Measurements from ENCODE around the gene CDC45. TPM values are rescaled to one million over a fixed set of nuclear protein-coding genes. Genes with fewer than 3 reads are reported as not detected.
"Not testable (repeated sequence)": the region's sequence is repeated elsewhere in the genome, so short reads cannot be mapped to it uniquely, and the experiment has no call there.

Gene CDC45
- total RNA-seq: 100 to 1,000 TPM in 1 of 2 experiments, 10 to 100 TPM in 1; 94.8 to 104 TPM

GRCh38 chr22:19479355-19480172 is at the start of gene CDC45:
Gene CDC45, plus strand, starts transcription at chr22:19479920. Its CDS starts 49 bp downstream, at chr22:19479969.
- ATAC-seq (peak; percentile 93), DNase-seq (peak; percentile 98)
- CTCF ChIA-PET: interaction anchor here (0.5 to 1.5 kb wide), 6 partner anchors 20 to 335 kb away, joined by 3 to 6 read pairs (median 4); partner anchors contain the start of genes C22orf39, ESS2 and SLC25A1
- peak within 1 kb of the TSS; percentile 98 for H3K27ac Mint-ChIP-seq
- H3K9me3 Mint-ChIP-seq (ENCODE audit: low read depth): no peaks in the 10 kb centered on the region
- H3K4me1 Mint-ChIP-seq: peaks cover 41% of the 10 kb centered on the region
- H3K27me3 Mint-ChIP-seq: no peaks in the 10 kb centered on the region
- H3K36me3 Mint-ChIP-seq: peaks cover 21% of the 10 kb centered on the region
- peak within 1 kb of the TSS; percentile 99 for H3K4me3 Mint-ChIP-seq

GRCh38 chr22:19429950-19430889 is 49.5 kb upstream of the CDC45 start:
- peaks cover 58% of the 10 kb centered on the region for H3K4me1 Mint-ChIP-seq
- peaks cover 42% of the 10 kb centered on the region for H3K36me3 Mint-ChIP-seq
- DNase-seq (peak; percentile 78), ATAC-seq (peak; percentile 20)
- peak overlapping the region; percentile 91 for H3K27ac Mint-ChIP-seq
- CTCF ChIA-PET: interaction anchor here (0.7 to 1.7 kb wide), 4 partner anchors 9 to 286 kb away, joined by 3 to 6 read pairs (median 6); partner anchors contain the start of gene ESS2
- H3K27me3 Mint-ChIP-seq: no peaks in the 10 kb centered on the region
- H3K9me3 Mint-ChIP-seq (ENCODE audit: low read depth): no peaks in the 10 kb centered on the region
- H3K4me3 Mint-ChIP-seq: peak overlapping the region; percentile 86

GRCh38 chr22:19430890-19431541 is 48.7 kb upstream of the CDC45 start:
- H3K4me3 Mint-ChIP-seq: peak overlapping the region; percentile 86
- CTCF ChIA-PET: interaction anchor here (0.8 to 1.7 kb wide), 5 partner anchors 10 to 199 kb away, joined by 3 to 6 read pairs (median 6); no protein-coding TSS in a partner anchor
- H3K4me1 Mint-ChIP-seq: peaks cover 55% of the 10 kb centered on the region
- H3K27me3 Mint-ChIP-seq: no peaks in the 10 kb centered on the region
- H3K9me3 Mint-ChIP-seq (ENCODE audit: low read depth): no peaks in the 10 kb centered on the region
- ATAC-seq: no peak
- peaks cover 44% of the 10 kb centered on the region for H3K36me3 Mint-ChIP-seq
- DNase-seq: peak; percentile 62
- H3K27ac Mint-ChIP-seq: peak overlapping the region; percentile 91

- CTCF ChIA-PET: interaction anchor here (0.8 to 1.7 kb wide), 4 partner anchors 14 to 198 kb away, joined by 3 to 6 read pairs (median 6); no protein-coding TSS in a partner anchor
- Mint-ChIP-seq H3K27me3 (no peaks in the 10 kb centered on the region), H3K4me3 (peak within 1 kb of the TSS; percentile 86), H3K4me1 (peaks cover 48% of the 10 kb centered on the region), H3K9me3 (ENCODE audit: low read depth) (no peaks in the 10 kb centered on the region), H3K36me3 (peaks cover 41% of the 10 kb centered on the region), H3K27ac (peak within 1 kb of the TSS; percentile 92)
- DNase-seq (peak; percentile 86), ATAC-seq (peak; percentile 63)
Observed at GRCh38 chr22:19431649-19432132, 48.0 kb upstream of the CDC45 start, which contains the start of gene HIRA. Gene HIRA, minus strand, starts transcription at chr22:19431733. Its CDS starts 257 bp downstream, at chr22:19431476.

GRCh38 chr22:19432133-19432851 is 47.4 kb upstream of the CDC45 start, which contains the start of gene MRPL40:
Gene MRPL40, plus strand, starts transcription at chr22:19432545. Its CDS starts 10 bp downstream, at chr22:19432555.
- H3K36me3 Mint-ChIP-seq: peaks cover 37% of the 10 kb centered on the region
- no peaks in the 10 kb centered on the region for H3K27me3 Mint-ChIP-seq
- peak; percentile 85 for ATAC-seq
- no peaks in the 10 kb centered on the region for H3K9me3 Mint-ChIP-seq (ENCODE audit: low read depth)
- peak within 1 kb of the TSS; percentile 86 for H3K4me3 Mint-ChIP-seq
- peaks cover 43% of the 10 kb centered on the region for H3K4me1 Mint-ChIP-seq
- peak; percentile 94 for DNase-seq
- CTCF ChIA-PET: interaction anchor here (0.8 to 1.5 kb wide), 5 partner anchors 11 to 198 kb away, joined by 3 to 6 read pairs (median 3); no protein-coding TSS in a partner anchor
- peak within 1 kb of the TSS; percentile 92 for H3K27ac Mint-ChIP-seq

GRCh38 chr22:19434401-19434800 is 45.3 kb upstream of the CDC45 start:
- H3K4me3 Mint-ChIP-seq: no peak overlapping the region
- DNase-seq (no peak), ATAC-seq (no peak)
- CTCF ChIA-PET: interaction anchor here (2.1 kb wide), 2 partner anchors 12 to 43 kb away, joined by 6 to 11 read pairs; partner anchors contain the start of gene C22orf39
- H3K4me1 Mint-ChIP-seq: peaks cover 28% of the 10 kb centered on the region
- H3K27ac Mint-ChIP-seq: peak overlapping the region; percentile 43
- peaks cover 28% of the 10 kb centered on the region for H3K36me3 Mint-ChIP-seq
- H3K9me3 Mint-ChIP-seq (ENCODE audit: low read depth): no peaks in the 10 kb centered on the region
- no peaks in the 10 kb centered on the region for H3K27me3 Mint-ChIP-seq

- Mint-ChIP-seq H3K4me1 (peaks cover 22% of the 10 kb centered on the region), H3K36me3 (peaks cover 22% of the 10 kb centered on the region), H3K9me3 (ENCODE audit: low read depth) (no peaks in the 10 kb centered on the region), H3K27me3 (no peaks in the 10 kb centered on the region), H3K4me3 (no peak overlapping the region), H3K27ac (no peak overlapping the region)
- DNase-seq (no peak), ATAC-seq (no peak)
- CTCF ChIA-PET: interaction anchor here (2.1 kb wide), 2 partner anchors 11 to 42 kb away, joined by 6 to 11 read pairs; partner anchors contain the start of gene C22orf39
Observed at GRCh38 chr22:19434829-19435580, 44.7 kb upstream of the CDC45 start.

- Mint-ChIP-seq H3K27ac (peak overlapping the region; percentile 45), H3K4me1 (peaks cover 20% of the 10 kb centered on the region), H3K36me3 (peaks cover 23% of the 10 kb centered on the region)
- ATAC-seq; H3K27me3 Mint-ChIP-seq; H3K4me3 Mint-ChIP-seq; H3K9me3 Mint-ChIP-seq (ENCODE audit: low read depth); CTCF ChIA-PET; DNase-seq: not testable (repeated sequence)
Observed at GRCh38 chr22:19436444-19437161, 43.1 kb upstream of the CDC45 start.

GRCh38 chr22:19438298-19438697 is 41.4 kb upstream of the CDC45 start:
- Mint-ChIP-seq H3K36me3 (peaks cover 28% of the 10 kb centered on the region), H3K9me3 (ENCODE audit: low read depth) (no peaks in the 10 kb centered on the region), H3K27ac (no peak overlapping the region), H3K4me3 (no peak overlapping the region), H3K27me3 (no peaks in the 10 kb centered on the region), H3K4me1 (peaks cover 13% of the 10 kb centered on the region)
- ATAC-seq (no peak), DNase-seq (no peak)
- CTCF ChIA-PET: no interaction called here

GRCh38 chr22:19440411-19441195 is 39.1 kb upstream of the CDC45 start:
- peak overlapping the region; percentile 11 for H3K27ac Mint-ChIP-seq
- ATAC-seq: no peak

More at GRCh38 chr22:19440411-19441195, 39.1 kb upstream of the CDC45 start:
- Mint-ChIP-seq H3K4me3 (no peak overlapping the region), H3K27me3 (no peaks in the 10 kb centered on the region), H3K9me3 (ENCODE audit: low read depth) (no peaks in the 10 kb centered on the region), H3K4me1 (peaks cover 7% of the 10 kb centered on the region), H3K36me3 (peaks cover 24% of the 10 kb centered on the region)
- DNase-seq: no peak
- CTCF ChIA-PET: no interaction called here
